Stimulated activated naive CD8-positive, alpha-beta T cell treated with anti-CD3 and anti-CD28 coated beads, Interleukin-15, Interleukin-2, amounts not matched to agents 100 ng/mL and 50 ng/mL, for 24 hours (primary cell): ENCODE measurements around the gene AMPH.

Source experiments
- H3K27ac Mint-ChIP-seq: one replicate; pipeline ENCODE4 v1.8.0; 2021; ENCODE audit warnings: mild to moderate bottlenecking, mixed read lengths
- H3K27me3 Mint-ChIP-seq: one replicate; pipeline ENCODE4 v1.8.0; 2021; ENCODE audit warnings: mixed read lengths
- H3K36me3 Mint-ChIP-seq: one replicate; pipeline ENCODE4 v1.8.0; 2021; ENCODE audit warnings: low read depth, mixed read lengths
- H3K4me1 Mint-ChIP-seq: one replicate; pipeline ENCODE4 v1.8.0; 2021; ENCODE audit warnings: low read depth, mixed read lengths
- H3K4me3 Mint-ChIP-seq: one replicate; pipeline ENCODE4 v1.8.0; 2021; ENCODE audit warnings: mild to moderate bottlenecking, mixed read lengths
- H3K9me3 Mint-ChIP-seq: one replicate; pipeline ENCODE4 v1.8.0; 2021; ENCODE audit warnings: mixed read lengths

Gene AMPH

DNA sequence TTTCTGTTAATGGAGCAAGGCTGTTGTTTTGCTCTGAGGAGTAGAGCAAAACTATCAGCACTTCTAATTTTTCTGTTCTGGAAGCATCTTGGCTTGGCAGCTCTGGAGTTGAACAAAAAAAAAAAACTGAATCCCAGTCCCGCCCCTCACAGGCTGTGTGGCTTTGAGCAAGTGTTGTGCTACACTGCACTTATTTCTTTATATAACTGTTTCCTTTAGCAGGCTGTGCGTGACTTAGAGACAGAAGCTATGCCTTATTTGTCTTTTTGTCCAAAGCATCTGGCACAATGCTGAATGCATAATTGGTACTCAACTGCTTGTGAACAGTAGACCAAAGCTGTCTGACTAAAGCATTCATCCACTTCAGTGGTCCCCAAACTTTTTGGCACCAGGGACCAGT, 96.1 kb downstream of the AMPH start:
- peaks cover 5% of the 10 kb centered on the region for H3K27me3 Mint-ChIP-seq
- peaks cover 9% of the 10 kb centered on the region for H3K4me1 Mint-ChIP-seq
- no peaks in the 10 kb centered on the region for H3K9me3 Mint-ChIP-seq
- no peak overlapping the region for H3K27ac Mint-ChIP-seq
- H3K4me3 Mint-ChIP-seq, result no peak overlapping the region
- no peaks in the 10 kb centered on the region for H3K36me3 Mint-ChIP-seq

- Mint-ChIP-seq H3K27me3 (peaks cover 1% of the 10 kb centered on the region), H3K27ac (no peak overlapping the region), H3K4me1 (no peaks in the 10 kb centered on the region), H3K4me3 (no peak overlapping the region), H3K36me3 (no peaks in the 10 kb centered on the region), H3K9me3 (no peaks in the 10 kb centered on the region)
Measured at GRCh38 chr7:38525857-38526256, 105.3 kb downstream of the AMPH start.

DNA sequence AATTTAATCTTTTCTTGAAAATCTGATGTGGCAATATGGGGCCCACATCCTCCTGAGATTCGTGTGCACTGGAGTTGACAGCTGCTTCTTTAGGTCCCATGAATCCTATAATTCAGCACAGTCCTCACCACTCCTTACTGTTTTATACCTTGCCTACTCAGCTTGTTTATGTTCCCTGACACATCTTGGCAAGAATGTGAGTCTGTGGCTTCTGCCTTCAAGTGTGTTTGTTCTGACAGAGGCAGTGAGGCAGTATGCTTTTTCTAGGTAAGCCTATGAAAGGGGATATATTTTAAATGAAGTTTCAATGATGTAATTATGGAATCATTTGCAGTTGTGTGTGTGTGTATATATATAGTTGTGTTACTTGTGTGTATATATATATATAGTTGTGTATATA, 106.4 kb downstream of the AMPH start:
- Mint-ChIP-seq H3K4me1 (no peaks in the 10 kb centered on the region), H3K9me3 (no peaks in the 10 kb centered on the region), H3K27ac (no peak overlapping the region), H3K36me3 (no peaks in the 10 kb centered on the region), H3K27me3 (no peaks in the 10 kb centered on the region), H3K4me3 (no peak overlapping the region)

DNA sequence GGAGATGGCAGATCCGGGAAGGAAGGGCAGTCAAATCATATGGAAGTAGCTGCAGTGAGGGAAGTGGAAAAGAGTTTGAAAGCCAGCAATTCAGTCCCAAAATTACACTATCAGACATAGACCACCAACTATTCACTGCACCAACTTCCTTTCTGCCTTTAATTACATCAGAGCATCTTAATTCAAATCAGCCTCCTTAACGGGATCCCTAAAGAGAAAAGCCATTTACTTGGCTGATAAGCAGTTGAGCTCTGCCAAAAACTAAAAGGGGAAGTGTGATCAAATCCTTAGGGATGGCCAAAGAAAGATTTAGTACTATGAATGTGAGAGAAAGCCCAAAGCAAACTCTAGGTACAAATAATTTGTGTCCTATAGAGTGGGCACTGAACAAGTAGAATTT, 110.4 kb downstream of the AMPH start:
- Mint-ChIP-seq H3K9me3 (peaks cover 8% of the 10 kb centered on the region), H3K27ac (no peak overlapping the region)

GRCh38 chr7:38518541-38518940, 112.6 kb downstream of the AMPH start:
- Mint-ChIP-seq H3K4me1 (no peaks in the 10 kb centered on the region), H3K4me3 (no peak overlapping the region), H3K36me3 (no peaks in the 10 kb centered on the region), H3K9me3 (peaks cover 13% of the 10 kb centered on the region), H3K27me3 (no peaks in the 10 kb centered on the region), H3K27ac (no peak overlapping the region)

More for the DNA sequence above, 110.4 kb downstream of the AMPH start:
- no peak overlapping the region for H3K4me3 Mint-ChIP-seq
- no peaks in the 10 kb centered on the region for H3K27me3 Mint-ChIP-seq
- H3K36me3 Mint-ChIP-seq, result no peaks in the 10 kb centered on the region
- H3K4me1 Mint-ChIP-seq, result no peaks in the 10 kb centered on the region

- Mint-ChIP-seq H3K27me3 (no peaks in the 10 kb centered on the region), H3K4me1 (no peaks in the 10 kb centered on the region), H3K9me3 (peaks cover 13% of the 10 kb centered on the region), H3K27ac (no peak overlapping the region), H3K4me3 (no peak overlapping the region), H3K36me3 (no peaks in the 10 kb centered on the region)
Measured at GRCh38 chr7:38512704-38513103, 118.5 kb downstream of the AMPH start.

DNA sequence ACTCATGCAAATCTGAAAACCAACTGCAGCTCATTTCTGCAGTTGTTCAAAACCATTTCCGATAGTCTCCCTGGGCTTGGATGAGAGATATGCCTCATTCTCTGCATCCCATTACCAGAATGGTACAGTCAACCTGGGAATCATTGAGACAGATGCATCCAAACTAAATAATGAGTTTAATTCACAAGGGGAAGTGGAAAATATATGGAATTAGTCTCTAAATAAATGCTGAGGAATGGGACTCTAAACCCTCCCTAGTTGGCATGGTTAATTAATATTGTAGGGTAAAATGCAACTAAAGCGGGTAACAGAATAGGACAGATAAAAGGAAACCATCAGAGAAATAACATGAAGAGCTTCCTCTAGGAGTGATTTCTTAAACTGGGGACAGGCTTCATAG, 118.9 kb downstream of the AMPH start:
- Mint-ChIP-seq H3K4me3 (no peak overlapping the region), H3K9me3 (peaks cover 11% of the 10 kb centered on the region), H3K27ac (no peak overlapping the region), H3K4me1 (no peaks in the 10 kb centered on the region), H3K36me3 (no peaks in the 10 kb centered on the region), H3K27me3 (no peaks in the 10 kb centered on the region)

DNA sequence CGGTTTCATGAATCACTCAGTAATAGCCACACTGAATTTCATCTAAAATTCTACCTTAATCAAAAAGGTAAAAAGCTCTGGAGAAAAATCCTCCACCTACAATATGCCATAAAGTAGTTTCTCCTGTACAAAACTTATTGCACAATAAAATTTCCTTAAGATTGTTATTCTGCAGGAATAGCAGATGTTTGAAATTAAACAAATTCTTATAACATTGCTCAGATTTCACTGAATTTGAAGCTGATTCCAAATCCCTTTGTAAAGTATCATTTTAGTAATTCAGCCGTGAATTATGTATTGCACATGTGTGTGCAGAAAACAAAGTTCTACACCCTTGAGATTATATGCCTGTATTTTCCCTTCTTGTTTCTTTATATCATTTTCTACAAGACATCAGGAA, 123.8 kb downstream of the AMPH start:
- H3K27me3 Mint-ChIP-seq, result no peaks in the 10 kb centered on the region
- no peak overlapping the region for H3K27ac Mint-ChIP-seq
- H3K4me1 Mint-ChIP-seq, result no peaks in the 10 kb centered on the region
- no peaks in the 10 kb centered on the region for H3K36me3 Mint-ChIP-seq
- H3K4me3 Mint-ChIP-seq, result no peak overlapping the region
- H3K9me3 Mint-ChIP-seq, result no peaks in the 10 kb centered on the region

DNA sequence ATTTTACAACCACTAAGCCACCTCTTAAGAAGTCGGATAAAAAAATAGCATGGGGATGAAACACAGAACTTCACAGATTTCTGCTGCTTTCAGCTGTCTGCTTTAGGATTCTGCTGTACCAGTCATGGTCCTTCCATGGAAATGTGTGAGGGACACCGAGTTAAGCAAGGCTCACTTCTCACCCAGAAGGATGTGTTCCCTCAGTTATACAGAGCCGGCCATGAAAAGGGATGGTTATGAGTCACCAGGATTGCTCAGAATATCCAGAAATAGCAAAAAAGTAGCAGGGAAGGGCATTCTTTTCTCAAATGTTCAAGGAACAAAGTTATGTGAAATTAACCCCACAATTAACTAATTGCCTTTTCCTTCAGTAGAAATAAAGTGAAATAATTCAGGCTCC, 124.4 kb downstream of the AMPH start:
- Mint-ChIP-seq H3K4me1 (no peaks in the 10 kb centered on the region), H3K27me3 (peaks cover 3% of the 10 kb centered on the region), H3K27ac (no peak overlapping the region), H3K9me3 (no peaks in the 10 kb centered on the region), H3K4me3 (no peak overlapping the region), H3K36me3 (no peaks in the 10 kb centered on the region)

- H3K9me3 Mint-ChIP-seq, result no peaks in the 10 kb centered on the region
- peaks cover 3% of the 10 kb centered on the region for H3K27me3 Mint-ChIP-seq
- no peak overlapping the region for H3K4me3 Mint-ChIP-seq
- H3K36me3 Mint-ChIP-seq, result no peaks in the 10 kb centered on the region
- no peaks in the 10 kb centered on the region for H3K4me1 Mint-ChIP-seq
- no peak overlapping the region for H3K27ac Mint-ChIP-seq
Measured at GRCh38 chr7:38506004-38506403, 125.2 kb downstream of the AMPH start.

GRCh38 chr7:38504684-38505083, 126.5 kb downstream of the AMPH start:
- H3K9me3 Mint-ChIP-seq, result no peaks in the 10 kb centered on the region
- H3K36me3 Mint-ChIP-seq, result no peaks in the 10 kb centered on the region

DNA sequence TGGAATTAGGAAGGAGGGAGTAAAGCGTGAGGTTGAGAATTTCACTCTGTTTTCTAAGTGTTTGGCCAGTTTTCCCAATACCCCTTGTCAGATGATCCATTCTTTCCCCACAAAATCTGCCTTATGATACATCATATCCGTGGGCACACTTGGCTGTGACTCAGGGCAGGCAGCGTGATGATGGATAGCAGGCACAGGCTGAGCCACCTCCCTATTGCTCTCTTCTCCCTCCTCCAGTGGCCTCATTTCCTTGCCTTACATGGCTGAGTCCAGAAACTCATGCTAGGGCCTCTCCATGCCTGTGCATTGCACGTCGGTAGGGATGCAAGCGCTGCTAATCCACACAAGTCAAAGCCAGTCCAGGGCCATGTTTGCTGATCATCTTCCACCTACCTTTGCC, 128.3 kb downstream of the AMPH start:
- H3K4me1 Mint-ChIP-seq, result no peaks in the 10 kb centered on the region
- no peaks in the 10 kb centered on the region for H3K9me3 Mint-ChIP-seq
- H3K27me3 Mint-ChIP-seq, result peaks cover 11% of the 10 kb centered on the region
- H3K36me3 Mint-ChIP-seq, result no peaks in the 10 kb centered on the region
- H3K27ac Mint-ChIP-seq, result no peak overlapping the region
- no peak overlapping the region for H3K4me3 Mint-ChIP-seq

More at GRCh38 chr7:38504684-38505083, 126.5 kb downstream of the AMPH start:
- Mint-ChIP-seq H3K27me3 (peaks cover 6% of the 10 kb centered on the region), H3K4me1 (no peaks in the 10 kb centered on the region), H3K4me3 (no peak overlapping the region), H3K27ac (no peak overlapping the region)

DNA sequence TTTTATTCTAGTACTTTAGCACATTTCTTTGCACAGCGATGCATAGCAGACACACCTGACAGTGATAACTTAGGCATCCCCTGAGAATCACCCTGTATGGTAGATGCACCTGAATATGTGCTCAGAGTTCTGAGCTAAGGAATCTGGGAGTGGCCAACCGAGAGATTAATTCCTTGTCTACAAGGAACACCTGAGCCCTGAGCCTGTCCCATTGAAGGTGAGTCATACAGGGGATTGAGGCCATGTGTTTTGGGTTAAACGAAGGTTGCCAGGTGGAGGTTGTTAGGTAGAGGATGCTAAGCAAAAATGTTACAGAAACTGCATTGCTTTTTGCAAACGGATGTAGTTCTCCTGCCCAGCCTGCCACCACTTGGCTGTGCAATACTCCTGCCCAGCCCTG, 128.9 kb downstream of the AMPH start:
- no peaks in the 10 kb centered on the region for H3K36me3 Mint-ChIP-seq
- H3K27me3 Mint-ChIP-seq, result peaks cover 11% of the 10 kb centered on the region
- no peak overlapping the region for H3K27ac Mint-ChIP-seq
- no peaks in the 10 kb centered on the region for H3K4me1 Mint-ChIP-seq
- H3K9me3 Mint-ChIP-seq, result no peaks in the 10 kb centered on the region
- H3K4me3 Mint-ChIP-seq, result no peak overlapping the region

GRCh38 chr7:38492010-38492409, 139.2 kb downstream of the AMPH start:
- Mint-ChIP-seq H3K27ac (no peak overlapping the region), H3K9me3 (no peaks in the 10 kb centered on the region), H3K27me3 (peaks cover 9% of the 10 kb centered on the region), H3K4me1 (no peaks in the 10 kb centered on the region), H3K36me3 (no peaks in the 10 kb centered on the region), H3K4me3 (no peak overlapping the region)

DNA sequence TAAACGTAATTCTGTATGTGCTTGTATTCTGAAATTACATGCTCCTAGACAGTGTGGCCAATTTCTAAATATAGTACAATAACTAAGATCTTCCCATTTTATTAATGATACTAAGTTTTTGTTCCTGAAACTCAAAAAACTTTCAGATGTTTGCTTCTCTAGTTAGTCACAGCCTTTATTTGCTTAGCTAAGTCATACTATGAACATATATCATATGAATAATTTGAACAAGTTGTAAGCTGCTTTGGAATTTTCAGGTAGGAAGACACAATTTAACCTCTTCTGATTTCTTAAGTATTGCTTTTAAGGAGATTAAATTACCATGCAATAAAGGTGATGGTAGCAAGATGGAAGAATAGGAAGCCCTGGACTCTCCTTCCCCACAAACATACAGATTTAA, 148.7 kb downstream of the AMPH start:
- Mint-ChIP-seq H3K4me3 (no peak overlapping the region), H3K27me3 (peaks cover 36% of the 10 kb centered on the region), H3K9me3 (peaks cover 6% of the 10 kb centered on the region), H3K27ac (no peak overlapping the region), H3K4me1 (no peaks in the 10 kb centered on the region), H3K36me3 (no peaks in the 10 kb centered on the region)

- Mint-ChIP-seq H3K9me3 (peaks cover 13% of the 10 kb centered on the region), H3K4me3 (no peak overlapping the region), H3K36me3 (no peaks in the 10 kb centered on the region), H3K27ac (no peak overlapping the region), H3K27me3 (peaks cover 32% of the 10 kb centered on the region), H3K4me1 (no peaks in the 10 kb centered on the region)
Measured at GRCh38 chr7:38481401-38481800, 149.8 kb downstream of the AMPH start.

- no peak overlapping the region for H3K4me3 Mint-ChIP-seq
- no peaks in the 10 kb centered on the region for H3K4me1 Mint-ChIP-seq
- no peak overlapping the region for H3K27ac Mint-ChIP-seq
- H3K27me3 Mint-ChIP-seq, result peaks cover 15% of the 10 kb centered on the region
- H3K36me3 Mint-ChIP-seq, result no peaks in the 10 kb centered on the region
- H3K9me3 Mint-ChIP-seq, result peaks cover 13% of the 10 kb centered on the region
Measured at GRCh38 chr7:38478404-38478803, 152.8 kb downstream of the AMPH start.
